B cell (primary cell): ENCODE results near the gene ATP9B. TPM values are rescaled to one million over a fixed set of nuclear protein-coding genes. Genes with fewer than 3 reads are reported as not detected.

Source experiments
- ATAC-seq: fragments of 200-7000 bp; cut with Tn5 transposase; one replicate; pipeline ENCODE4 v1.10.0; 2021; ENCODE audit warnings: low read depth, mild to moderate bottlenecking, moderate number of reproducible peaks, moderate library complexity
- CTCF ChIA-PET: fragments of 350-600 bp; sonication (Branson Sonifier 250); formaldehyde crosslinking; loops from one replicate; lab custom pipeline; 2021; ENCODE audit warnings: antibody characterized with exemption, inconsistent platforms; lab: Charles Lee
- POLR2A ChIA-PET: fragments of 350-600 bp; sonication (Branson Sonifier 250); formaldehyde crosslinking; loops from one replicate; lab custom pipeline; 2021; ENCODE audit warnings: antibody characterized with exemption; lab: Charles Lee
- DNase-seq: peaks from one replicate; pipeline ENCODE4 v3.0.0; 2013
- H2AFZ ChIP-seq: 2 replicates; pipeline ENCODE4 v1.6.1; 2012; ENCODE audit warnings: mild to moderate bottlenecking, low read depth, low read length; ENCODE audit not compliant: insufficient read depth, poor library complexity, severe bottlenecking
- H3K27ac ChIP-seq, 2 donors: 1 replicate in 1 of 2; 2 replicates in 1 of 2; pipeline ENCODE4 v1.5.1; 2012 to 2013; ENCODE audit warnings: low read length in 2 of 2, mild to moderate bottlenecking in 2 of 2, moderate library complexity in 1 of 2
- H3K27me3 ChIP-seq, 4 experiments: fragments of 200-600 bp in 1 of 4; sonication (generic) in 1 of 4; replicated peaks in 1 of 4; 1 replicate in 2 of 4; 2 replicates in 2 of 4; pipeline versions ENCODE4 v1.6.1 to v1.7.0; 2013 to 2016; ENCODE audit warnings: low read length in 3 of 4, mild to moderate bottlenecking in 2 of 4, mixed read lengths in 1 of 4, moderate library complexity in 1 of 4; ENCODE audit not compliant: insufficient read depth in 4 of 4, control insufficient read depth in 3 of 4; ENCODE audit errors: control extremely low read depth in 1 of 4
- H3K36me3 ChIP-seq, 2 experiments: replicated peaks in 1 of 2; 1 replicate in 1 of 2; 2 replicates in 1 of 2; pipeline versions ENCODE4 v1.6.1 to v1.7.1; 2013; ENCODE audit warnings: low read length in 1 of 2; ENCODE audit not compliant: insufficient read depth in 2 of 2, control insufficient read depth in 1 of 2; ENCODE audit errors: control extremely low read depth in 1 of 2, extremely low read depth in 1 of 2
- H3K4me1 ChIP-seq, 2 donors: fragments of 200-600 bp in 1 of 2; sonication (generic) in 1 of 2; 1 replicate in 1 of 2; 2 replicates in 1 of 2; pipeline versions ENCODE4 v1.5.1 to v1.6.1; 2013 to 2017; ENCODE audit warnings: low read length in 2 of 2; ENCODE audit not compliant: control insufficient read depth in 2 of 2, insufficient read depth in 2 of 2
- H3K4me2 ChIP-seq: replicated peaks from 2 replicates; pipeline ENCODE3; 2012; ENCODE audit warnings: mild to moderate bottlenecking, low read depth, low read length; ENCODE audit not compliant: poor library complexity, severe bottlenecking
- H3K4me3 ChIP-seq, 5 experiments: fragments of 200-600 bp in 1 of 5; sonication (generic) in 1 of 5; 1 replicate in 3 of 5; 2 replicates in 2 of 5; pipeline versions ENCODE4 v1.5.1 to v1.7.0; 2011 to 2016; ENCODE audit warnings: low read length in 4 of 5, mild to moderate bottlenecking in 4 of 5, low read depth in 2 of 5, control low read depth in 1 of 5, moderate library complexity in 1 of 5; ENCODE audit not compliant: insufficient read depth in 1 of 5; ENCODE audit errors: control extremely low read depth in 1 of 5, extremely low read depth in 1 of 5
- H3K79me2 ChIP-seq: fragments of 200-600 bp; sonication (generic); one replicate; pipeline ENCODE4 v1.6.0; 2016; ENCODE audit warnings: low read length; ENCODE audit not compliant: control insufficient read depth, insufficient read depth
- H3K9ac ChIP-seq: fragments of 200-600 bp; sonication (generic); 2 replicates; pipeline ENCODE4 v1.6.1; 2017; ENCODE audit warnings: mild to moderate bottlenecking, low read length, moderate library complexity
- H3K9me3 ChIP-seq, 3 donors: one replicate each; pipeline versions ENCODE4 v1.6.1 to v1.7.1; 2013; ENCODE audit warnings: low read length in 2 of 3; ENCODE audit not compliant: control insufficient read depth in 2 of 3, insufficient read depth in 1 of 3; ENCODE audit errors: control extremely low read depth in 1 of 3
- H4K20me1 ChIP-seq: 2 replicates; pipeline ENCODE4 v1.6.0; 2012; ENCODE audit warnings: mild to moderate bottlenecking, low read length; ENCODE audit not compliant: insufficient read depth, control insufficient read depth, poor library complexity, severe bottlenecking
- H3K27ac Mint-ChIP-seq: one replicate; pipeline ENCODE4 v1.8.0; 2021; ENCODE audit warnings: mixed read lengths
- H3K27me3 Mint-ChIP-seq: one replicate; pipeline ENCODE4 v1.8.0; 2021; ENCODE audit warnings: mixed read lengths
- H3K4me1 Mint-ChIP-seq: one replicate; pipeline ENCODE4 v1.8.0; 2021; ENCODE audit warnings: mixed read lengths
- H3K4me3 Mint-ChIP-seq: one replicate; pipeline ENCODE4 v1.8.0; 2021; ENCODE audit warnings: mixed read lengths
- H3K9me3 Mint-ChIP-seq: one replicate; pipeline ENCODE4 v1.8.0; 2022; ENCODE audit warnings: mixed read lengths; ENCODE audit not compliant: insufficient read depth
- CTCF ChIP-seq: fragments of 200-600 bp; IDR thresholded peaks from one replicate; pipeline ENCODE4 v1.8.0; 2022; ENCODE audit warnings: antibody characterized with exemption, mild to moderate bottlenecking
- EZH2 ChIP-seq: IDR thresholded peaks from 2 replicates; pipeline ENCODE4 v1.6.1; 2012; ENCODE audit warnings: borderline replicate concordance, low read depth, mild to moderate bottlenecking, moderate library complexity, low read length; ENCODE audit not compliant: insufficient read depth, poor library complexity, severe bottlenecking
- WGBS: methylation state at CpG from one replicate; pipeline ENCODE4 v1.1.5; 2013; ENCODE audit warnings: missing lambda C conversion rate; ENCODE audit not compliant: insufficient coverage; 5-methylcytosine and 5-hydroxymethylcytosine counted together
- intact Hi-C: fragments of 100-400 bp; cut with micrococcal nuclease; formaldehyde crosslinking; loops from one replicate; pipeline ENCODE4 v1.10.0; 2022
- polyA plus RNA-seq: library from polyadenylated mRNA; depleted of rRNA; stranded (reverse); fragments of >200 nt; gene quantifications from 2 replicates; pipeline ENCODE4 v1.2.3, GENCODE V29; 2012
- total RNA-seq, 2 donors: library from RNA; stranded (reverse); fragments of 120-200 nt in 1 of 2; gene quantifications; 1 replicate in 1 of 2; 2 replicates in 1 of 2; pipeline versions ENCODE4 v1.2.3 to v1.2.4, GENCODE V29; 2013 to 2022

The ATP9B gene
- total and polyA plus RNA-seq, 2 donors (not counting 1 experiment from before 2014, with no cell fraction given): 34.3 to 71.7 TPM

- no peaks in the 10 kb centered on the region for H3K79me2 ChIP-seq
Observed at GRCh38 chr18:79062806-79063205, 6.4 kb upstream of the ATP9B start.

GRCh38 chr18:79064228-79064627 lies 5.0 kb upstream of the ATP9B start:
- no peaks in the 10 kb centered on the region for H3K36me3 ChIP-seq
- H3K27me3 ChIP-seq: no peaks in the 10 kb centered on the region
- ATAC-seq (no peak), DNase-seq (no peak)
- Mint-ChIP-seq H3K4me1 (peaks cover 13% of the 10 kb centered on the region), H3K27me3 (no peaks in the 10 kb centered on the region), H3K27ac (no peak overlapping the region), H3K4me3 (no peak overlapping the region), H3K9me3 (peaks cover 20% of the 10 kb centered on the region)
- no peak overlapping the region for H3K4me3 ChIP-seq
- CTCF ChIA-PET: no interaction called here
- TF ChIP-seq CTCF: no peak
- no peak for TF ChIP-seq EZH2
- H2AFZ ChIP-seq: no peak overlapping the region
- POLR2A ChIA-PET: no interaction called here
- no peak overlapping the region for H3K4me2 ChIP-seq
- no peak overlapping the region for H3K27ac ChIP-seq
- no peaks in the 10 kb centered on the region for H4K20me1 ChIP-seq
- H3K79me2 ChIP-seq: no peaks in the 10 kb centered on the region
- WGBS: no CpG with 5 or more reads among the region's 5 CpGs
- H3K9me3 ChIP-seq: peaks cover 0 to 6% (median 0%) of the 10 kb centered on the region in 3 donors
- H3K4me1 ChIP-seq: peaks cover 5 to 10% of the 10 kb centered on the region in 2 donors
- H3K9ac ChIP-seq: no peak overlapping the region
- intact Hi-C loops: no loop called here

More at GRCh38 chr18:79062806-79063205, 6.4 kb upstream of the ATP9B start:
- H3K27ac Mint-ChIP-seq: no peak overlapping the region
- Histone ChIP-seq H3K36me3 (no peaks in the 10 kb centered on the region), H4K20me1 (no peaks in the 10 kb centered on the region), H3K27ac (no peak overlapping the region), H3K4me3 (no peak overlapping the region), H3K4me1 (peaks cover 0 to 9% of the 10 kb centered on the region in 2 donors), H2AFZ (no peak overlapping the region), H3K9ac (no peak overlapping the region), H3K4me2 (no peak overlapping the region), H3K27me3 (no peaks in the 10 kb centered on the region), H3K9me3 (no peaks in the 10 kb centered on the region)
- H3K27me3 Mint-ChIP-seq: no peaks in the 10 kb centered on the region
- ChIA-PET POLR2A (no interaction called here), CTCF (interaction anchor here (0.7 kb wide), 1 partner anchor 69 kb away, joined by 3 read pairs; no protein-coding TSS in a partner anchor)
- H3K4me3 Mint-ChIP-seq: no peak overlapping the region
- no peak for TF ChIP-seq CTCF
- no peak for TF ChIP-seq EZH2
- WGBS: 96% methylated on average over 7 of the region's 9 CpGs
- peaks cover 20% of the 10 kb centered on the region for H3K9me3 Mint-ChIP-seq
- H3K4me1 Mint-ChIP-seq: peaks cover 16% of the 10 kb centered on the region
- ATAC-seq (no peak), DNase-seq (no peak)
- intact Hi-C loops: no loop called here
